GM19452 (cell line): ENCODE data around the gene MBNL2.
"Not testable (repeated sequence)": the region's sequence is repeated elsewhere in the genome, so short reads cannot be mapped to it uniquely, and the experiment has no call there.

ENCODE experiments used
- ATAC-seq: cut with Tn5 transposase; IDR thresholded peaks from one replicate; pipeline ENCODE4 v1.9.1; 2021; ENCODE audit not compliant: unreplicated experiment

MBNL2 gene

GRCh38 chr13:97207252-97207651, 14.9 kb upstream of the MBNL2 start:
- ATAC-seq = not testable (repeated sequence)

GRCh38 chr13:97211300-97211699, 10.8 kb upstream of the MBNL2 start:
- ATAC-seq = no peak

- ATAC-seq = no peak
These were observed 10.1 kb upstream of the MBNL2 start for GRCh38 chr13:97212004-97212403.

- no peak for ATAC-seq
These were observed 9.5 kb upstream of the MBNL2 start for GRCh38 chr13:97212601-97213040.

GRCh38 chr13:97214921-97215320, 7.2 kb upstream of the MBNL2 start:
- ATAC-seq = peak; percentile 12

- peak; percentile 62 for ATAC-seq
These were observed 6.8 kb upstream of the MBNL2 start for GRCh38 chr13:97215325-97215724.

GRCh38 chr13:97219226-97219625, 2.9 kb upstream of the MBNL2 start:
- ATAC-seq = no peak

- ATAC-seq = no peak
These were observed 1.8 kb upstream of the MBNL2 start for GRCh38 chr13:97220151-97220900.

GRCh38 chr13:97221046-97221445, 1.1 kb upstream of the MBNL2 start:
- no peak for ATAC-seq

GRCh38 chr13:97221466-97221865, 667 bp upstream of the MBNL2 start:
- no peak for ATAC-seq

GRCh38 chr13:97223037-97223710, 1.0 kb downstream of the MBNL2 start:
- no peak for ATAC-seq

- ATAC-seq = no peak
These were observed 1.8 kb downstream of the MBNL2 start for GRCh38 chr13:97223711-97224541.

- ATAC-seq = no peak
These were observed 2.6 kb downstream of the MBNL2 start for GRCh38 chr13:97224544-97225300.

GRCh38 chr13:97225533-97225932, 3.4 kb downstream of the MBNL2 start:
- no peak for ATAC-seq

- ATAC-seq = no peak
These were observed 3.9 kb downstream of the MBNL2 start for GRCh38 chr13:97226013-97226412.

GRCh38 chr13:97226788-97227627, 4.9 kb downstream of the MBNL2 start:
- ATAC-seq = peak; percentile 42

- ATAC-seq = no peak
These were observed 6.9 kb downstream of the MBNL2 start for GRCh38 chr13:97228850-97229521.

- ATAC-seq = no peak
These were observed 7.6 kb downstream of the MBNL2 start for GRCh38 chr13:97229699-97230098.

GRCh38 chr13:97231118-97231828, 9.1 kb downstream of the MBNL2 start:
- no peak for ATAC-seq
